ENCODE results near the gene E2F4. TPM values are rescaled to one million over a fixed set of nuclear protein-coding genes. Genes with fewer than 3 reads are reported as not detected.

The E2F4 gene
- total and polyA plus RNA-seq, 2 donors (not counting 1 experiment from before 2014, with no cell fraction given), result 42.4 to 59.9 TPM

GRCh38 chr16:67198238-67198734, 6.3 kb downstream of the E2F4 start:
- Histone ChIP-seq H2AFZ (ENCODE audit: low read length) (no peak overlapping the region), H3K4me2 (ENCODE audit: extremely low read depth, insufficient read depth, low read length) (no peak overlapping the region), H3K9me3 (ENCODE audit: control insufficient read depth, insufficient read depth, low read depth, low read length) (no peaks in the 10 kb centered on the region), H3K36me3 (ENCODE audit: control insufficient read depth, insufficient read depth, low read length) (peaks cover 53% of the 10 kb centered on the region), H3K4me1 (ENCODE audit: control insufficient read depth, extremely low read depth, insufficient read depth, low read length) (peaks cover 3% of the 10 kb centered on the region), H3K79me2 (ENCODE audit: control insufficient read depth, insufficient read depth, low read length) (peaks cover 15% of the 10 kb centered on the region), H3K9ac (ENCODE audit: insufficient read depth, low read length) (no peak overlapping the region), H3K27me3 (ENCODE audit: control insufficient read depth, insufficient read depth, low read length) (no peaks in the 10 kb centered on the region), H3K27ac (ENCODE audit: insufficient read depth, low read length) (no peak overlapping the region), H3K4me3 (replicated peaks in 1 of 4; ENCODE audit: control extremely low read depth in 1 of 4, insufficient read depth in 1 of 4, low read depth in 3 of 4, low read length in 4 of 4) (no peak overlapping the region), H4K20me1 (ENCODE audit: control insufficient read depth, extremely low read depth, insufficient read depth, low read length) (no peaks in the 10 kb centered on the region)
- peak; percentile 24 to 54 for DNase-seq (ENCODE audit: low read depth in 2 of 2)
- TF ChIP-seq EZH2 (IDR thresholded peaks at IDR 0.05; ENCODE audit: low read length, missing control alignments) (no peak), CTCF (conservative IDR thresholded peaks at IDR 0.05 in 1 of 2, IDR thresholded peaks at IDR 0.05 in 1 of 2; ENCODE audit: low read depth in 1 of 2, low read length in 2 of 2) (peak; percentile 59 to 71)

GRCh38 chr16:67199011-67199807, 7.3 kb downstream of the E2F4 start, which contains the start of gene ELMO3:
Gene ELMO3 (plus strand): TSS chr16:67199131. CDS start chr16:67199327, 196 bp downstream.
- Histone ChIP-seq H3K79me2 (ENCODE audit: control insufficient read depth, insufficient read depth, low read length) (peaks cover 6% of the 10 kb centered on the region), H4K20me1 (ENCODE audit: control insufficient read depth, extremely low read depth, insufficient read depth, low read length) (no peaks in the 10 kb centered on the region), H3K36me3 (ENCODE audit: control insufficient read depth, insufficient read depth, low read length) (peaks cover 54% of the 10 kb centered on the region), H3K9me3 (ENCODE audit: control insufficient read depth, insufficient read depth, low read depth, low read length) (no peaks in the 10 kb centered on the region), H3K4me2 (ENCODE audit: extremely low read depth, insufficient read depth, low read length) (no peak within 1 kb of the TSS), H3K27me3 (ENCODE audit: control insufficient read depth, insufficient read depth, low read length) (no peaks in the 10 kb centered on the region), H2AFZ (ENCODE audit: low read length) (no peak within 1 kb of the TSS), H3K4me3 (replicated peaks in 1 of 4; ENCODE audit: control extremely low read depth in 1 of 4, insufficient read depth in 1 of 4, low read depth in 3 of 4, low read length in 4 of 4) (no peak within 1 kb of the TSS), H3K27ac (ENCODE audit: insufficient read depth, low read length) (no peak within 1 kb of the TSS), H3K4me1 (ENCODE audit: control insufficient read depth, extremely low read depth, insufficient read depth, low read length) (no peaks in the 10 kb centered on the region), H3K9ac (ENCODE audit: insufficient read depth, low read length) (no peak within 1 kb of the TSS)
- TF ChIP-seq CTCF (conservative IDR thresholded peaks at IDR 0.05 in 1 of 2, IDR thresholded peaks at IDR 0.05 in 1 of 2; ENCODE audit: low read depth in 1 of 2, low read length in 2 of 2), result peak in 1 of 2 donors; percentile 36
- TF ChIP-seq EZH2 (IDR thresholded peaks at IDR 0.05; ENCODE audit: low read length, missing control alignments), result no peak
- DNase-seq (ENCODE audit: low read depth in 2 of 2), result no peak

- Histone ChIP-seq H3K4me3 (replicated peaks in 1 of 4; ENCODE audit: control extremely low read depth in 1 of 4, insufficient read depth in 1 of 4, low read depth in 3 of 4, low read length in 4 of 4) (no peak overlapping the region), H3K9me3 (ENCODE audit: control insufficient read depth, insufficient read depth, low read depth, low read length) (no peaks in the 10 kb centered on the region), H3K9ac (ENCODE audit: insufficient read depth, low read length) (no peak overlapping the region), H3K4me1 (ENCODE audit: control insufficient read depth, extremely low read depth, insufficient read depth, low read length) (no peaks in the 10 kb centered on the region), H3K27ac (ENCODE audit: insufficient read depth, low read length) (no peak overlapping the region), H3K79me2 (ENCODE audit: control insufficient read depth, insufficient read depth, low read length) (peaks cover under 1% of the 10 kb centered on the region), H3K27me3 (ENCODE audit: control insufficient read depth, insufficient read depth, low read length) (no peaks in the 10 kb centered on the region), H2AFZ (ENCODE audit: low read length) (no peak overlapping the region), H4K20me1 (ENCODE audit: control insufficient read depth, extremely low read depth, insufficient read depth, low read length) (no peaks in the 10 kb centered on the region), H3K4me2 (ENCODE audit: extremely low read depth, insufficient read depth, low read length) (no peak overlapping the region), H3K36me3 (ENCODE audit: control insufficient read depth, insufficient read depth, low read length) (peaks cover 50% of the 10 kb centered on the region)
- no peak for DNase-seq (ENCODE audit: low read depth in 2 of 2)
- TF ChIP-seq CTCF (conservative IDR thresholded peaks at IDR 0.05 in 1 of 2, IDR thresholded peaks at IDR 0.05 in 1 of 2; ENCODE audit: low read depth in 1 of 2, low read length in 2 of 2) (no peak), EZH2 (IDR thresholded peaks at IDR 0.05; ENCODE audit: low read length, missing control alignments) (no peak)
Observed at GRCh38 chr16:67199808-67200198, 7.8 kb downstream of the E2F4 start.
